ENCODE results near the gene TCF12.

The TCF12 gene

DNA sequence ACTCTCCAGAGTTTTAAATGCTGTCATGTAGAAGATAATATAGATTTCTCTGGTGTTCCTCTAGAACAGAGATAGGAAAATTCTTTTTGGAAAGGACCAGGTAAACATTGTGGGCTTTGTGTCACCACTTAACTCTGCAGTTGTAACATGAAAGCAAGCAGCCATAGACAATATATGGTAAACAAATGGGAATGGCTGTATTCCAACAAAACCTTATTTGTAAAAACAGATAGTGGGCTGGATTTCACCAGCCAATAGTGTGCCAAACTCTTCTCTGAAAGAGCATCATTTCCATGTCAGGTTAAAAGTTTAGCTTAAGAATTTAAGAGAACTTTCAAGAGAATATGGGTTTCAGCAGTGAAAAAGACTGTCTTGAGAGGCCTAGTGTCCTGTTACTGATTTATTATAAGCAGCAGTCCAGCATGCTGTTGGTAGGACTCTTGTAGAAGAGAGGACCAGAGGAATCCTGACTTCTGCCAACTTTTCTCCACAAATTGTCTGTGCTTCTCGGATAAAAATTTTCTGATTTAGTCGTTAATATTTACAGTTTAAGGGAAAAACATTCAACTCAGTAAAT is 107.7 kb downstream of the TCF12 start:
- DNase-seq = no peak

DNA sequence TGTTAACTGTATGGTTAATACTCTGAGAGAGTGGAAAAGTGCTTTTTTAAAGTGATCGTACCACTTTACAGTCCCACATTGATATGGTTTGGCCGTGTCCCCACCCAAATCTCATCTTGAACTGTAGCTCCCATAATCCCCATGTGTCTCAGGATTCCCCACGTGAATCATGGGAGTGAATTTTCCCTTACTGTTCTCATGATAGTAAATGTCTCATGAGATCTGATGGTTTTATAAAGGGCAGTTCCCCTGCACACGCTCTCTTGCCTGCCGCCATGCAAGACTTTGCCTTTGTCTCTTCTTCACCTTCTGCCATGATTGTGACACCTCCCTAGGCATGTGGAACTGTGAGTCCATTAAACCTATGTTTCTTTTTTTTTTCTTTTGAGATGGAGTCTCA is 109.2 kb downstream of the TCF12 start:
- no peak for DNase-seq

DNA sequence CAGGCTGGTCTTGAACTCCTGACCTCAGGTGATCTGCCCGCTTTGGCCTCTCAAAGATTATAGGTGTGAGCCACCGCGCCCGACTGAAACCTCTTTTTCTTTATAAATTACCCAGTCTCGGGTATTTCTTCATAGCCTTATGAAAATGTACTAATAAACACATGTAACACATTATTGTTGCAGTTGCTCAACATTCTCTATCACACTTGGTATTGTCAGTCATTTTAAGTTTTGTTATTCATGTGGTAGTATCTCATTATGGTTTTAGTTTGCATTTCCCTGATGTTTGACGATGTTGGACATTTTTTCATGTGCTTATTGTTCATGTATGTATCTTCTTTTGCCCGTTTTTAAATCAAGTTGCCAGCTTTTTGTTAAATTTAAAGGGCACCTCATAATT is 109.7 kb downstream of the TCF12 start:
- no peak for DNase-seq

DNA sequence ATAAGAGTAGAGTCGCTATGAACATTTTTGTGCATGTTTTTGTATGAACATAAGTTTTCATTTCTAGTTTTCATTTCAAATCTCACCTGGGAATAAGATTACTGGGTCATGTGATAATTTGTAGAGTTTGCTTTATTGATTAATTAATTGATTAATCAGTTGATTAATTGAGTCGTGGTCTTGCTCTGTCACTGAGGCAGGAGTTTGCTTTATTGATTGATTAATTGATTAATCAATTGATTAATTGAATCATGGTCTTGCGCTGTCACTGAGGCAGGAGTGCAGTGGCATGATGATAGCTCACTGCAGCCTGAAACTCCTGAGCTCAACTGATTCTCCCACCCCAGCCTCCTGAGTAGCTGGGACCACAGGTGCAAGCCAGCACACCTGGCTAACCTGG is 111.6 kb downstream of the TCF12 start:
- no peak for DNase-seq

DNA sequence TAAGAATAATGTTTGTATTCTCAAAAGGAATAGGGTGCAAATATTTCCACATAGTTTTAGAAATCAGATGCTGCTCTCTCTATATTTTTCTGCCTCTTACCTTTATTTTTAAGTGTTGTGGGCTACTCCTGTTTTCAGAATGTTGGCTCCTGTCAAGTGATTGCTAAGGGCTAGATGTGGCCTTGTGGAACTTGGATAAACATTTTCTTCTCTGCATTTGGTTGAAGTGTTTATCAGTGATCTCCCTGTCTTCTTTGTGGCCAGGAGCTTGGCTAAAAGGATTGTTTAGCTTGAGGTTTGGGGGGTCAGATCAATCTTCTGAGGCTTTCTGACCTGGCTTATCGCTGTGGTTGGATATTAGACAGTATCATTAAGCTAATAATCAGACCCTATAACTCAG is 112.6 kb downstream of the TCF12 start:
- no peak for DNase-seq

DNA sequence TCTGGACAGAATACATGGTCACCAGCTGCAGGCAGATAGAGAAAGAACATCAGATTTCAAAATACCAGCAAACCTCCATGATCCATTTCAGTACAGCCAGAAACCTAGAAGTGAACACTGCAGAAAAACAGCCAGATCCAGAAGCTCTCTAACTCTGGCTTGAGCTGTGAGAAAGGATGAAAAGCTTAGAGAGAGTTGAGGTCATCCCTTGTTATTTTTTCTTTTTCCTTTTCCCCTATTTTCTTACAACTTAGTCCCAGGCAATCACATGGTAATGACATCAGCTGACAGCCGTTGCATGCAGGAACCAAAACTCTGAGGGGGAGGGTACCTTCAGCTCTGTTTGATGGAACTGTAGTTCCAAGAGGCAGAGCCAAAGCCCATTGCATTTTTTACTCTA is 113.2 kb downstream of the TCF12 start:
- no peak for DNase-seq

DNA sequence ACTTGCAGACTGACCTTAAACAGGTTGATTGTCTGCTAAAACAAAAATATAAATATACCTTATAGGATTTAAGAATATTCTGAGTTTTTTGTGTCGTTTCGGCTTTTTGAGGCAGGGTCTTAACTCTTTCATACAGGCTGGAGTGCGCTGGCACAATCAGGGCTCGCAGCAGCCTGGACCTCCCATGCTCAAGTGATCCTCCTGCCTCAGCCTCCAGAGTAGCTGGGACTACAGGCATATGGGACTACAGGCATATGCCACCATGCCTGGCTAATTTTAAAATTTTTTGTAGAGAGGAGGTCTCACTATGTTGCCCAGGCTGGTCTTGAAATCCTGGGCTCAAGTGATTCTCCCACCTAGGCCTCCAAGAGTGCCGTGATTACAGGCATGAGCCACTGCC is 113.9 kb downstream of the TCF12 start:
- no peak for DNase-seq

DNA sequence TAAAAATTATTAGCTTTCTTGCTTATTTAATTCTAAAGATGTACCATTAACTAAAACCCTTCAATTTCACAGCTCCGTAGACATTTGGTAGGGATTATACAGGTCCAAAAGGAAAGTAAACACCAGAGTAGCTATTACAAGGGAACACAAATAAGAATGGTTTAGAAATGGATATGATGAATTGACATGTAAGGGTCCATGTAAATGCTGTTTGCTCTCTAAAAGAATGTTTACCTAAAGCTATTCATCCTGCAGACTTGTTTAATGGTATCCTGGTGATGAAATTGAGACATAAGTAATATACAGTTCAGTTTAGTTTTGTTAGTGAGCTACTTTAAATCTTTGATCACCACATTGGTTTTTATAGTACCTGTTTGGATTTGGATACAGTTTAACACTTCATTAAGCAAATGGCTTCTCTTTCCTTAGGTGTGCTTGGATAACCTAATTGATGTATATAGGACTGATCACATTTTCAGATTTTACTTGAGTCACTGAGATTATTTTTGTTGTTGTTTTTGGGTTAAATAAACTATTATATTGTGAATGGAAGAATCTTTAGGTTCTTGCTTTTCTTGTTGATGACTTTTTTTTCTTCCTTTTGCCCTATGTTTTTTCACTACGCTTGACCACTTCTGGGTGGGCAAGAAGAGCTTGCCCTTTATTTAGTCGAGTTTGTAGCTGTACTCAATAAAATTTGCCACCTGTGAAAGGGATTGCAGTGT is 115.4 kb downstream of the TCF12 start:
- peak in 1 of 2 experiments; percentile 18 for DNase-seq

DNA sequence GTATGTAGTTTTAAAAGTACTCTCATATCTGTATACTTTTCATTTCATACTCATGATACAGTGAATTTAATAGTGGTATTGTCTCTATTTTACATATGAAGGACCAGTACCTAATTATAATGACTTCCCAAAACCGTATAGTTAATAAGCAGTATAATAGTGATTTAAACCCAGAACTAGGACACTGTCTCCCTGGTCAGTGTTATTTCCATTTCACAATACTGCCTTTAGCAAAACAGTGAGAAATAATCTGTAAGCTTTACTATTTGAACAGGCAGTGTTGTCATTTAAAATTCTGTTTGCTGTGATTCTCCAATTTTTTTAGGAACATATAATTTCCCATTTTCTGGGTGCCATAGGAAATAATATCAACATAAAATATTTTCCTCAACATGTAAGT is 116.2 kb downstream of the TCF12 start:
- DNase-seq = no peak

DNA sequence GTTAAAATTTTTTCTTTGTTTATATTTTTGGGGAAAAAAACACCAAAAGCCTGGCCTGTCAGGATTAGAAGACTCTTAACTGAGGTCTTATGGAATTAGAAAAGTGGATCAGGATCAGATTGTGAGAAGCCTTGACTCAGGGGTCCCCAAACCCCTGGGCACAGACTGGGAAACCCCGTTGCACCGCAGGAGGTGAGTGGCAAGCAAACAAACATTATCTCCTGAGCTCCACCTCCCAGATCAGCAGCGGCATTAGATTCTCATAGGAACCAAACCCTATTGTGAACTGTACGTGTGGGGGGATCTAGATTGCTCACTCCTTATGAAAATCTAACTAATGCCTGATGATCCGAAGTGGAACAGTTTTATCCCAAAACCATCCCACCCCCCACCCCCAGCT is 117.2 kb downstream of the TCF12 start:
- no peak for DNase-seq

DNA sequence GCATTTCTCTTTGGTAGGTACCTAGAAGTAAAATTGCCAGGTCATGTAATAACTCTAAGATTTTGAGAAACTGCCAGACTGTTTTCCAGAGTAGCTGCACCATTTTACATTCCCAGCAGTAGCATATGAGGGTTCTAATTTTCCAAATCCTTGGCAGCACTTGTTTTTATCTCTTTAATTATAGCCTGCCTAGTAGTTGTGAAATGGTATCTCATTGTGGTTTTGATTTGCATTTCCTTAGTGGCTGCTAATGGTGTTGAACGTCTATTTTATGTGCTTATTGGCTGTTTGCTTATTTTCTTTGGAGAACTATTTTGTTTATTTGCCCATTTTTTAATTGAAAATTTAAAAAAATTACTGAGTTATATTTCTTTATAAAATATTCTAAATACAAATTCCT is 117.9 kb downstream of the TCF12 start:
- peak in 1 of 2 experiments; percentile 4 for DNase-seq

DNA sequence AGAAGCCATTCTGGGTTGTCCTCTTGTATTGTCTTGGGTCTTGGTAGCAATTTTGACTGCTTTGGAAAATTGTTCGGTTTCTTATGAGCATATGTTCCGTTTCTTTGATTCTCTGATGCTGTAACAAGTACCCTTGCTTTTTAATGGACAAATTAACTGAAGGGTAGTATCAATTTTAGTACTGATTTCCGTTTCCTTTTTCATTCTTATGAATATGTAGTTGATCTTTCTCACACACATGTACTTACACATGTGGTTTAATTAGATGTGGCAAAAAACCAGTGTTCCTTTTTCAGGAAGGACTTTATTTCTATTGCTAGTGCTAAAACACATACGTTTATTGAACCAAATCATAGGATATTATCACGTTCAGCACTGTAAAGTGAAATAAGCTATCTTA is 119.1 kb downstream of the TCF12 start:
- no peak for DNase-seq

DNA sequence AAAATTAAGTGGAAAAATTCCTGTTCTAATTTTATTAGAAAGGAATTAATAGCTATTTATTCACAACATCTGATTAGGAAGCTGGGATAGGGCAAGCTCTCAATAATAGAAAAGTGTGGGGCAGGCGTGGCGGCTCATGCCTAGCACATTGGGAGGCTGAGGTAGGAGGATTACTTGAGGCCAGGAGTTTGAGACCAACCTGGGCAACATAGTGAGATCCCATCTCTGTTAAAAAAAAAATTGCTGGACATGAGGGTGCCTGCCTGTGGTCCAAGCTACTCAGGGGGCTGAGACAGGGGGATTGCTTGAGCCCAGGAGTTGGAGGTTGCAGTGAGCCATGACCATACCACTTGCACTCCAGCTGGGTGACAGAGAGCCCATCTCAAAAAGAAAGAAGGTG is 119.6 kb downstream of the TCF12 start:
- DNase-seq = no peak

DNA sequence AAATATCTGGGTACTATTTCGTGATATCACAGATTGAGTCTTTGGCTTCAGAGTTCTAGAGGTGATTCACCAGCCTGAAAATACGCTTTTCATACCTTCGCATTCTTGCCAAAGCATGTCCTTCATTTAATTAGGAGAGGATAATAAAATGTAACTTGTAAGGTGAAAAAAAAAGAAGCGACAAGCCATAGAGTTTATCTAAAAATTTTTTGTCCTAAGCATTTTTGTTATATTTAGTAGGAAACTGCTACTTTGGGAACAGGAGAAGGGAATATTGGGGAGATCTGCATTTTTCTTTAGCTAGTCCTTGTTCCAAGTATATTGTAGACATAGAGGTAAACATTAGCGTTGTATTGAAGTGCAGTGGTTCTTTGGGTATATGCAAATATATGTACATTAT is 120.1 kb downstream of the TCF12 start:
- DNase-seq = peak in 1 of 2 experiments; percentile 48

DNA sequence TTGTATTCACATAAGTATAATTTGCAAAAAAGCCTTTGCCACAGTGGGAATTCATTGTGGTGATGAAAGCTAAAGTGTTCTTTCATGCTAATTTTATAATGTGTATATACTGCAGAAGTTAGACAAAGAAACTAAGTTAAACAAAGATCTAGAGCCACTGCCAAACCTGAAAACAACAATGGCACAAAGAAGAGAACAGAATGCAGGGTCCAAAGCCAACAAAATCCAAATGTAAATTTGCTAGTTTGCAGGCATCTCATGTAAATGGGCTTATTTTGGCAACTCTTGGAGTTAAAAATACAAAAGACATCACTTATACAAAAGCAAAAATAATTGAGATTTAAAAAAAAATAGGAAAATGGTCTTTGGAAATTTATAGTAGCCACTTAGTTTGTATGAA is 123.0 kb downstream of the TCF12 start:
- DNase-seq = no peak

DNA sequence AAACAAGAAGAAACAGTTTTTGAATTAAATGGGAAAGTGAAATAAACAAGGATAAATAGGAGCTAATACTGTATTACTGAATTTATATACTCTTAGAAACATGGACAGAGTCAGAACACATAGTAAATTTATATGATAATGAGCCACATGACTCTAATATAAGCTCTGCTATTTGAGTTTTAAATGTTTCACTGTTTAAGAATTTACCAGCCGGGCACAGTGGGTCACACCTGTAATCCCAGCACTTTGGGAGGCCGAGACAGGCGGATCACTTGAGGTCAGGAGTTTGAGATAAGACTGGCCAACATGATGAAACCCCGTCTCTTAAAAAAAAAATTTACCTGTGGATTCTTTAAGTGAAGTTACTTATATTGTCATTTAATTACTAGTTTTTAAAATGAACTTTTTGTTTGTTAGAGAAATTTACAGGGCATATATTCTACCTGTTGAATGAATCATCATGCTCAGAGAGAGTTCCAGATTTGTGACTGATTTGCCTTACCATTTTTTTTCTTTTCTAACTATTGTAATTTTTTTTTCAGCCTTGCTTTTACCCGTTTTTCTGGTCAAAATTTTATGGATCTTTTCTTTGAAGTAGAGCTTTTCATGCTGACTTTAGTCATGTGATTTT is 125.7 kb downstream of the TCF12 start:
- DNase-seq = no peak

DNA sequence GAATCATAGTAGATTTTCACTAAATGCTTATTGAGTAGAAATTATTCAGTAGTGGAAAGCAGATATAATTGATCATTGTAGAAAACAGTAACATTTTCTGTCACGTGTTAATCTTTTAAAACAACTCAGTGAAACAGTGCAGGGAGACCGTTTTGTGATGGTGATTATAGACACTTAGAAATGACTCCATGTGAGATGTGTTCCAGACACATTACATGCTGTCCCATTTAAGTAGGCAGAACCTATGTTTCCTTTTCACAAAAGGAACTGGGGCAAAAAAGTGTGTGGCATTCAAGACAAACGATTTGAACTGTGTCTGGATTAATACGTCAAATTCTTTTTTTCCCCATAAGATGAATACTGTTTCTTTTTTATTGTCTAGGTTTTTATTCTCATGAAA is 126.5 kb downstream of the TCF12 start:
- no peak for DNase-seq

DNA sequence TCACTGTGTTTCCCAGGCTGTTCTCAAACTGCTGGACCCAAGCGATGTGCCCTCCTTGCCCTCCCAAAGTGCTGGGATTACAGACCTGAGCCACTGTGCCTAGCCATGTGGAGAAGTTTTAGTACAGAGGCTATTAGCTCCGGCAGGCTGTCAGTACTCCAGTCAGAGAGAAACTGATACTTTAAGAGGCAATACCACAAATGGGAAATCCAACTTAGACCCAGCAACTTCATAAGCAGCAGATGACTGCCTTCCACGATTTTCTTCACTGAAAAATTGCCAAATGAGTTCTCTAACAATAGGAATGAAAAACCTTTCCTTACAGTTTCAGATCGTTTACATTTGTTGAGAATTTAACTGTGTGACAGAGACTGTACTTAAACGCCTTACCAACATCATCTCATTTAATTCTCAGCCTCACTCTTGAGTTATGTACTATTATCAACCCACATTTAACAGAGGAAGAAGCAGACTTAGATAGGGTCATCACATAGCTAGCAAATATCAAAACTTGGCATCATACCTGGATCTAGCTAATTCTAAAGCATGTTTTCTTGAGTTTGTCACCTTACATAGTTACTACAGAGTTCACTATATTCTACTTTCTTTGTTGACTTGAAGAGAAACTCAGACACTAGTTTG is 127.4 kb downstream of the TCF12 start:
- DNase-seq = no peak

DNA sequence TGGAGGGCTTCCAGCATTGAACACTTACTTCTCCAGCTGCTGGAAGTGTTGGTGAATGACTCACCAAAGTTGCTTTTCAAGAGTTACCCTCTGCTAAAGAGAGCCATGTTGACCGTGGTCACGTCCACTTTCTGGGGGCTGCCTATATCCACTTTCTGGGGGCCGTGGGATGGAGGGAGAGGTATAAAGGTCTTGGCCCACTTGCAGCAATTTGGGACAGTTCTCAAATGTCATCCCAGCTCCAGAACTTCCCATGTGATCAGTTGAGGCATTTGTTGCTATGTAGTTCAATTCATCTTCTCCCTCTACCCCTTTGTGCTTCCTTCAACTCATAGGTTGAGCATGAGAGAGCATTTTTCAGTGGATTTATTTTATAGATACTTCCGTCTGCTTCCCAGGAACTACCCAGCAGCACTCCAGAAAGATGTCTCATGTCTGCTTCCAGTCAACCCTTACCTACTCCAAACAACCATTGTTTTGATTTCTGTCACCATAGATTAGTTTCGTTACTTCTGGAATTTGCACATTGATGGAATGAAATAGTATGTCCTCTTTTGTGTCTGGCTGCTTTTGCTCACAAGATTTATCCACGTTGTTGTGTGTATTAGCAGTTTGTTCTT is 130.6 kb downstream of the TCF12 start:
- no peak for DNase-seq

DNA sequence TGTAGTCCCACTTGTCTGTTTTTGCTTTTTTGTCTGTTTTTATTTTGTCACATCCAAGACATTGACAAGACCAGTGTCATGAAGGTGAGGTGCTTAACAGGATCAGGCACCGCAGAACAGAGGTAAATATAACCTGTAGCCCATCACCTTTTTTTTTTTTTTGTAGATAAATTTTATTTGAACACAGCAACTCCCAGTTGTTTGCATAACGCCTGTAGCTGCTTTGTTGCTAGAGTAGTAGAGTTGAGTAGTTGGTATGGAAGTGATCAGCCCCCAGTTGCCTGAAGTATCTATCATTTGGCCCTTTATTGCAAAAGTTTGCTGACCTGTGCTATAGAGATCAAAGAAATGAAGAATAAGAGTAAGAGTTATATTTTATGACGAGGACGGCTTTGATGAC is 135.0 kb downstream of the TCF12 start:
- DNase-seq = peak in 1 of 2 experiments; percentile 16

DNA sequence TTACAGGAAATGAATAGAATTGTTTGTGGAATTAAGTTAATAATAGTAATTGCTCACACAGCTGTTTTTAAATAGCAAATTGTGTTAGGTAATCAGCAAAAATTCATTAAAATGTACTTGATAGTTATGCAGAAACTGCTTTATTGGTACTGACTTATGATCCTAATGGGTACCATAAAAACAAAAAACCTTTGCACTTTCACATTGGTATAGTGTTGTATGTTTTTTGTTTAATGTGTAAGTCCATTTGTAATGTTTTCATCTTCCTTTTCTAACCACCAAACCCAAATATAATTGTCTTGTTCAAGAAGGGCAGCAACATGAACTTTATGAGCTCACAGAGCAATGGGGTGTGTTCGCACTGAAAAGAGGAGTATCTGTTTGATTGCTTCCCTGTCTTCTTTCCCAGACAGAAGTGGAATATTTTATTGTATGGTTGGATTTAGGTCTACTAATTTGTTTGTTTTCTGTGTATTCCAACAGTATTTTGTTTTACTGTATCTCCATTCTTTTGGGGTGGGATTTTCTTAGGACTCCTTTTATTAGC is 135.8 kb downstream of the TCF12 start:
- DNase-seq = no peak

DNA sequence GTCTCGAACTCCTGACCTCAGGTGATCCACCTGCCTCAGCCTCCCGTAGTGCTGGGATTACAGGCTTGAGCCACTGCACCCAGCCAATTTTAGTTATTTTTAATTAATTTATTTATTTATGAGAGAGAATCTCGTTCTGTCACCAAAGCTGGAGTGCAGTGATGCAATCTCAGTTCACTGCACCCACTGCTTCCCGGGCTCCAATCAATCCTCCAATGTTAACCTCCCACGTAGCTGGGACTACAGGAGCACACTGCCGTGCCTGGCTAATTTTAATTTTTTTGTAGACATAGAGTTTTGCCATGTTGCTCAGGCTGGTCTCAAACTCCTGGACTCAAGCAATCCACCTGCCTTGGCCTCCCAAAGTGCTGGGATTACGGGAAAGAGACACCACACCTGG is 137.9 kb downstream of the TCF12 start:
- no peak for DNase-seq

All from NCI-H526 (cell line).